ENCODE measurements around the gene DDN.
A peak's percentile ranks its signal among the peaks of the same experiment; 100 is the strongest.

Gene DDN

DNA sequence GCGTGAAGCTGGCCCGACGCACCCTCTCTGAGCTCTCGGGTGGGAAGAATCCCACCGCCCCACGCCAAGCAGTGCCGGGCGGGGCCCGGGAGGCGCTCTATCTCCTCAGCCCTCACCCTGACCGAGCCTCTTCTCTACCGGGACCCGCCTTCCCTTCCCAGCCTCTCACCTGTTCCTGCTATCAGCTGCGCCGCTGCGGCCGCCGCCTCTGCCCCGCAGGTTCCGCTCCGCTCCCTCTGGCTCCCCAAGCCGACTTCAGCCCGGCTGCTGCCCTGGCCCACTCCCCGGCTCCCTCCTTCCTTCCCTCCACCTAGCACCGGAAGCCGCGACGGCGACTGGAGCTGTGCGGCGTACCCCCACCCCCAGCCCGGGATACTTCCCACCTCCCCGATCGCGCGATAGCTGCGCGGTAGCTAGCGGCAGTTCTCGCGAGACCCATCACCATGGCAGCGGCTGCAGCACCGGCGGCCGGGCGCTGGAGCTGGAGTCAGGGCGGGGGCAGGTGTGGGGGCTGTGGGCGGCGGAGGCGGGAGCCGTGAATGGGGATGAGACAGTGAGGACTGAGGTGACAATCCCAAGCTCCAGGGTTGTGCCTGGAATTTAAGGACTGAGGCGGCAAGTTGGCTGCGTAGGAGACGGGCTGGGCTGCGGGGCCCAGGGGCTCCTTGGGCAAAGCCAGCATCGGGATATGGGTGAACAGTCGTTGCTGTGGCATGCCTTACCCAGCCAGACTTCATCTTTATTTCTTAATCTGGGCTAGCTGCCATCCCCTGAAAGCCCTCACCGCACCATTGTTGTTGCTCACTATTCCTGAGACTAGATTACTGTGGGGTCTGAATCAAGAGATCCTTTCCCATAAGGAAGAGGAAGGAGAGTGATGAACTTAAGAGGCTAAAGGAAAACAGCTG lies 41.8 kb downstream of the DDN start, which contains the start of gene ARF3:
ARF3 (minus strand) TSS at position 347 of the 908 bp plus-strand sequence. CDS start 16,392 bp downstream, outside the sequence.
- DNase-seq (ENCODE audit: low read depth): peak; percentile 97
- peak within 1 kb of the TSS; percentile 75 for H3K4me3 ChIP-seq (ENCODE audit: low read depth, low read length)
- TF ChIP-seq MYC (IDR thresholded peaks at IDR 0.05; ENCODE audit: low read depth, low read length): no peak
- TF ChIP-seq POLR2A (IDR thresholded peaks at IDR 0.05; ENCODE audit: extremely low read depth, insufficient read length): peak; percentile 63

DNA sequence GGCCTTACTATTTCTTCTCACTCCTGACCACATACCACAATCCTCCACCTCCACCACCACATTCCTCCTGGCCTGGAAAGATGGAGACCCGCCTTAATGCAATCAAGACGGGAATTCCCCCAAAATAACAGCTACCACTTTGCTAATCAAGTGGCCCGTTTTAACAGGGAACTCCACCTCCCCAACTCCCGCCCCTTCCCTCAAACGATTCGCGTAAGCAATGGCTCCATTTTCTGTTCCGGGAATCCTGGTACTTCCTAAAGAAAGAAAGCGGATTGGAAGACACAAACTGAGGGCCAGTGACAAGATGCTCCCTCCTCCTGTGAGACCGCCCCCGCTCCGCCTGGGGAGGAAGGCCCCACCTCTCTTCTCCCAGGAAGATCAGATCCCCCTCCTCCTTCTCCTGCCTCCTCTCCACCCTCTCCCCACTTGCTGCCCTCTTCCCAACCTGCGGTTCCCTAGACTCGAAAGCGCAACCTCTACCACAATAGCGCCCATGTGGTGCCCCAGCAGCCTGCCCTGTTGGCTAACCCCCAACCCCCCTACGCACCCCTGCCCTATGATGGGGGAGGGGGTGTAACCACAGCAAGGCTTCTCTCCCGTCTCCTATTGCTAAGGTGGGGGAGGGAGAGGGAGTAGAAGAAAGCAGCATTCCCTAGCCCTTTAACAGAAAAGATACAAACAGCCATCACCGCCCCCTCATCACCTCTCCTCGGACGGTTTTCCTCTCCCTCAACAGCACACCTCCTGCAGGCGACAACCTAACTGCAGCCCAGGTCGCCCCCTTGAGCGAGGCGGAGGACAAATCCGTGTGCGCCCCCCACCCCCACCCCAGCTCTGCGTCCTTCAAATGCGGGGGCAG lies 42.7 kb downstream of the DDN start:
- H3K4me3 ChIP-seq (ENCODE audit: low read depth, low read length): peak overlapping the region; percentile 75
- peak; percentile 94 for DNase-seq (ENCODE audit: low read depth)
- peak; percentile 6; the same call in 1 of the 2 replicates for TF ChIP-seq MAX (IDR thresholded peaks at IDR 0.05; ENCODE audit: low read depth, low read length)
- no peak for TF ChIP-seq CTCF (IDR thresholded peaks at IDR 0.05; ENCODE audit: low read depth, low read length)
- TF ChIP-seq MYC (IDR thresholded peaks at IDR 0.05; ENCODE audit: low read depth, low read length): peak; percentile 39; the same call in 1 of the 2 replicates

DNA sequence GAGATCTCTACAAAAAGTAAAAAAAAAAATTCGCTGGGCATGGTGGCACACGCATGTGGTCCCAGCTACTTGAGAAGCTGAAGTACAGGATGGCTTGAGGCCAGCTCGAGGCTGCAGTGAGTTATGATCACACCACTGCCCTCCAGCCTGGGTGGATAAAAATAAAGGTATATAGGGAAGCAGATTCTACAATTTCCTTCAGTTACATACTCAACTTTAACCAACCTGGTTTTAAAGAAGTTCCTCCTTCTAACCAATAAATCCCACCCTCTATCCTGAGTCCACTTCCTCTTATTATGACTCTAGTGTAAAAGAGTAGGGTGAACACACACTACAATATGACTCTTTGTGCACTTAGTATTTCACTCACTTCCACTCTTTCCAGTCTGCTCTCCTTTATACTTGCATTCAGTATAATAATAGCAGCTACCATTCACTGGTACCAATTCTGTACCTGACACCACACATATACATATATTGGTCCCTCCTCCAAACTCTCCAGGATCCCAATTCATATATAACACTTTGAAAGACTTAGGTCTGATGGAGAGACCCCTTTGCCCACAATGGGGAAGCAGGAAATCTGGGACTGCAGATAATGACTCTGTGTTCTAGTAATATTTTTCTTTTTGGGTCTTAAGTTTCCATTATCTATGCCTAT lies 44.2 kb downstream of the DDN start:
- H3K4me3 ChIP-seq (ENCODE audit: low read depth, low read length): peak overlapping the region; percentile 75
- peak; percentile 90 for DNase-seq (ENCODE audit: low read depth)
- TF ChIP-seq MYC (IDR thresholded peaks at IDR 0.05; ENCODE audit: low read depth, low read length) (no peak), POLR2A (IDR thresholded peaks at IDR 0.05; ENCODE audit: extremely low read depth, insufficient read length) (no peak), MAX (IDR thresholded peaks at IDR 0.05; ENCODE audit: low read depth, low read length) (0 out of 2 replicates have a peak, but pooled peaks have one; percentile 12), CTCF (IDR thresholded peaks at IDR 0.05; ENCODE audit: low read depth, low read length) (no peak)

GRCh38 chr12:48954061-48954460 lies 45.1 kb downstream of the DDN start:
- peak overlapping the region; percentile 75 for H3K4me3 ChIP-seq (ENCODE audit: low read depth, low read length)
- TF ChIP-seq POLR2A (IDR thresholded peaks at IDR 0.05; ENCODE audit: extremely low read depth, insufficient read length) (no peak), CTCF (IDR thresholded peaks at IDR 0.05; ENCODE audit: low read depth, low read length) (no peak), MAX (IDR thresholded peaks at IDR 0.05; ENCODE audit: low read depth, low read length) (no peak), MYC (IDR thresholded peaks at IDR 0.05; ENCODE audit: low read depth, low read length) (no peak)
- no peak for DNase-seq (ENCODE audit: low read depth)

DNA sequence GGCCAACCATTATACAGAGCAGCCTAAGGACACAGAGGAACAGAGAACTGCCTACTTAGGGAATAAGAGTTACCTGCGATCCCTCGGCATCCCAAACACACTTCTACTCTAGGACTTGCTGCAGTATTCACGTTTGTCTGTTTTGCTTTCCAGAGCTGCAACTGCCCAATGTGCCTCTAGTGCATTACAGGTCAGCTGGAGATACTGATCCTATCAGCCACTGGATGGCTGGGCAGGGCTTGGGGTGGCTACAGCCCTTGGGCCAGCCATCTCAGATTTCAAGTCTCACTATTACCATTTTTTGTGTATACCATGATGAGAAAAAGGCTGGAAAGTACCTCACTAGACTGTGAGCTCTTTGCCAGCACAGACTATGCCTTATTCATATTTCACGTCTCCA lies 46.5 kb downstream of the DDN start:
- TF ChIP-seq CTCF (IDR thresholded peaks at IDR 0.05; ENCODE audit: low read depth, low read length) (no peak), MYC (IDR thresholded peaks at IDR 0.05; ENCODE audit: low read depth, low read length) (no peak), MAX (IDR thresholded peaks at IDR 0.05; ENCODE audit: low read depth, low read length) (no peak), POLR2A (IDR thresholded peaks at IDR 0.05; ENCODE audit: extremely low read depth, insufficient read length) (no peak)
- no peak for DNase-seq (ENCODE audit: low read depth)
- no peak overlapping the region for H3K4me3 ChIP-seq (ENCODE audit: low read depth, low read length)

All from NB4 (cell line).